Non-pigmented ciliary epithelial cell (primary cell): ENCODE data around the gene SVBP.

Source experiments
- DNase-seq: peaks from one replicate; pipeline ENCODE4 v3.0.0-alpha.2; 2010; ENCODE audit warnings: low read depth

The SVBP gene

GRCh38 chr1:42806171-42806570 is 11.0 kb downstream of the SVBP start:
- DNase-seq, result no peak

GRCh38 chr1:42801832-42802473 is 15.2 kb downstream of the SVBP start:
- DNase-seq, result no peak

- DNase-seq, result no peak
Observed at GRCh38 chr1:42797979-42798378, 19.2 kb downstream of the SVBP start.

DNA sequence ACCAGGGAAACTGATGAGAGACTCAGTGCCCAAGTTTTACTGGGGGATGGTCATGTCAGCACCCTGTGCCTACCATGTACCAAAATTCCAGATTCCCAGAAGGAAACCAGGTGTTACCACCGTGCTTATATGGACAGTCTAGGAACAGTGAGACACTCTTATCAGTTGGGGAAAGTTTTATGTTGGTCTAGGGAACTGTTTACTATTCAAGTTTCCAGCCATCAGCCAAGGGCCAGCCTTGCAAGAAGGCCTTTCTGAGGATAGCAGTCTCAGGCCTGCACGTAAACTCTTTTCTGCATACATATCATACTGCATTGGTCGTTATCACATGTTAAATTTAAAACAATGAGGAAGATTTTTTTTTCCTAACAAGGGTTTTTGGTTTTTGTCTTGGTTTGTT is 19.8 kb downstream of the SVBP start:
- DNase-seq, result no peak

DNA sequence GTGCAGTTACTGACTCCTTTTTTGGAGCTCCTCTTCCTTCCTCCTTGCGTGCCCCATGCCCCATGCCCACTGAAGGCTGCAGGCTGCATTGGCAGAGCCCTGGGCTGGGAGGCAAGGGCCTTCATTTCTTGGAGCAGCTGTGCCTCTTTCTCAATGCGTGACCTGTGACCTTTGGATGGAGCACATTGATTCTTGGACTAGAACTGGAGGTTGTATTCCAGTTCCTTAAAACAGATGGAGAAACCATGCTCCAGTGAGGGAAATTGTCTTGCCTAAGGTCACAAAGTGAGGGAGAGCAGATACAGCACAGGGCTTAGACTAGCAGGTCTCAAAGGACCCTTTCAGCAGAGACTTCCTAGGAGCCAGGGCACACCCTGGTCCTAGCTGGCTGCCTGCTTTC is 23.4 kb downstream of the SVBP start:
- no peak for DNase-seq

DNA sequence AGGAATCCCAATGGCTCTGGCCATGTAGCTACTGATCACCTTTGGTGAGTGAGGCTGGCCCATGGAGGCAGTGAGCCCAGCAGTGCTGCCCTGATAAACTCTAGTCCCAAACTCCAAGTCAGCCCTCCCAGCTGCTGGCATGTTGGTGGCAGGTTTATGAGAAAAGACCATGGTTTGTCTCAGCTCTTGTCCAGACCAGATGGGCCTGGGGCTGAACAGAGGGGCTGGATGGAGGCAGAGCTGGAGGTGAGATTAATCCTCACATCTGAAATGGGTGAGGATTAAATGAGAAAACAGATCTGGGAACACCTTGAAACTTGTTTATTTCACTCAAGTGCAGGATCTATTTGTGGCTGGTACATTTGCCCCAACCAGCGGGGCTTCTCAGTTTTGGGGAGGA is 29.2 kb downstream of the SVBP start:
- DNase-seq, result no peak

DNA sequence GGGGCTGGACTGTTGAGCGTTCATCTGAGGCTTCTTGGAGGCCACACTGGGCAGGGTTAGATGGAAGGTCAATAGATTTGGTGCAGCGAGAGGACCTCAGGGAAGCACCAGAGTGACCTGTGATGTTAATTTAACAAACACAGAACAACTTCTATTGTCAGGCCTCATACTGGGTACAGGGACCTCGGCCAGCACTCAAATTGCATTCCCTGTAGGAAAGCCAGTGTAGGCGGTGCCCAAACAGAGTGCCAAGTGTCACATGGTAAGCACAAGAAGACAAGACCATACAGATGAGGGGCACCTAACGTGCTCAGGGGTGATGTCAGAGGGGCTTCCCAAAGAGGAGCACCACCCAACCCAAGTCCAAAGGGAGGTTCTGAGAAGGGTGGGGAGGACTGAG is 31.1 kb downstream of the SVBP start:
- no peak for DNase-seq

DNA sequence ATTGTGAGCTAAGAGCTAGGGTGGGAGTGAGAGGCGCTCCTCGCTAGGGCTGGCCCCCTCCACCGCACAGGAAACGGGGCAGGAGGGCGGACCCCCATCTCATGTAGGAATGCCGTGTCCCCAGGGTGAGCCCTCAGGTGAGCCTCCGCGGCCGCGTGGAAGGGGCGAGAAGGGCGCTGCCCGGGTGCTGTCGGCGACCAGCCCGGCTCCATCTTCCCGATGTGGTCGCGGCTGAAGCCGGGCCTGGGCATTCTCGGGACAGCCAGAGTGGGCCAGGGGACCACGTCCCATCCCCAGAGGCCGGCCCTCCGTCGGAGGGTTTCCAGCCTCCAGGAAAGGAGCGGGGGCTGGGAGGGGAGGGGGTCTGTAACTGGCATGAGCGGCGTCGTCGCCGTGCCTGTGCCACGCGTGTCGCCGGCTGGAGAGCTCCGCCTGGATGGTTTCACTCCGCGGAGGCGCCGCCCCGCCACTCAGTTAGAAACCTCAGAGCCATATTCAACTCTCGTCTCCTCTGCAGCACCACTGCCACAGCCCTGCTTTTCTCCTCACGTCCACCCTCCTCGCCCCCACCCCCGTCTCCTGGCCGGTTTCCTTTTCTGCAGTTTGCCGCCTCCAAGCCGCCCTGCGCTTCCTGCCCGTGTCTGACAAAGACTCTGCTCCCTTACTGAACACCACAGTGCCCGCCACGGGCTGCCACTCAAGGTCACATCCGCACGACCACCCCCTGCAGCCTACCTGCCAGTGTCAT is 32.1 kb downstream of the SVBP start, which contains the start of gene TMEM269:
TMEM269 (plus strand) TSS at position 46 of the 748 bp plus-strand sequence. CDS start 4,903 bp downstream, outside the sequence.
- no peak for DNase-seq

- DNase-seq, result no peak
Observed at GRCh38 chr1:42784547-42784945, 32.7 kb downstream of the SVBP start.

GRCh38 chr1:42783092-42783491 is 34.1 kb downstream of the SVBP start:
- DNase-seq, result no peak

GRCh38 chr1:42780176-42780575 is 37.0 kb downstream of the SVBP start:
- DNase-seq, result no peak

DNA sequence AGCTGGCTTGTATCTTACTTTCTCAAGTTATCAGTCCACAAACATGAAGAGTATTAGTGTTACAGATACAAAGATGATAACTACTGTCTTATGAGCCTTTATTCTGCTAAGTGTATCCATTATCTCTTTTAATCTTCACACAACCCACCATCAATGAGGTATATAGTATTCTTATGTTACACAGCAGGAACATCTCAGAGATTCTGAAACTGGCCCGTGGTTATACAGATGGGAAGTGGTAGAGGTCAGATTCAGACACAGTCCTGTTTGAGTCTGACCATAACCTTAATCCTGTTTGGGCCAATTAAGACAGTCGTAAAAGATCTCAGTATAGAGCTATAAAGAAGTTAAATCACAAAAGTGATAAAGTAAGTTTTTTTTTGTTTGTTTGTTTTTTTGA is 37.5 kb downstream of the SVBP start:
- DNase-seq, result no peak

GRCh38 chr1:42777852-42778251 is 39.3 kb downstream of the SVBP start:
- DNase-seq, result no peak

DNA sequence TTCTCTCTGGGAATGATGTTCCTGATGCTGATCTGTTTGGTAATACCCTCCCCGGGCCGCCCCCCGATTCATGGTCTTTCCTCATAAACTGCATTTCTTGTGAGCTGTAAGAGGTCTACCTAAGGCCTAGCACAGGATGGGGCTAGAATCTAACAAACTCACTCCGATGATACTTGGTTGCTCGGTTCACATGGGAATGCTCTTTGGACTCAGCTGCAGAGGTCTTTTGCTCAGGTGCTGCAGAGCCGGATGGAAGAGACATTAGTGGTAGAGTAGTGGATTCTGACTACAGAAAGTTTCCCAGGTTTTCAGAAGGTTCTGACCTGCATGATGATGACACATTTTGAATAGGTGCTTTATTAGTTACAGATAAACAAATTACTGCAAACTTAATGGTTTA is 40.7 kb downstream of the SVBP start:
- DNase-seq, result no peak

DNA sequence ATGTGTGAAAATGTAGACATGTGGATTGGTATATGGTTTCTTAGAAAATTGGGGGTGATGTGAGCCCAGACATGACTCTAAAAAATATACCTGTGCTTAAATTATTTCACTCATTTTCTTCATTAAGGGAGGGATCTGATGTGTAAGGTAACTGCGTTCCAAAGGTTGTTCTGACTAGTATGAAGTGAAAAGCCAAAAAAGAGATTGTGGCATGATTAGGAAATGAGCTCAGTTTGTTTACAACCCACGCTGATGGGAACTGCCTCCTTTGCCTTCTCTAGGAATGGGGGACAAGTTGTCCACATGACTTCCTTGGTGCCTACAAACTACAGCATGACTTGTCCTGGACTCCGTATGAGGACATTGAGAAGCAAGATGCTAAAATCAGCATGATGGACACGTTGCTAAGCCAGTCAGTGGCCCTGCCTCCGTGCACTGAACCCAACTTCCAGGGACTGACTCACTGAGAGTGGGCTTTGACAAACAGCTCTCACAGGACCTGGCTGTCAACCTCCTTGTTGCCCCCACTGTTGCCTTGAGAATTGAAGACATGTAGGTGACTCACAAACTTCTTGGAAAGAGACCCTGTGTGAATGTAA is 42.2 kb downstream of the SVBP start:
- DNase-seq, result no peak

GRCh38 chr1:42773420-42773819 is 43.8 kb downstream of the SVBP start:
- DNase-seq, result no peak

GRCh38 chr1:42769811-42770210 is 47.4 kb downstream of the SVBP start:
- DNase-seq, result no peak

GRCh38 chr1:42768172-42768571 is 49.0 kb downstream of the SVBP start:
- no peak for DNase-seq

GRCh38 chr1:42767510-42768000 is 49.6 kb downstream of the SVBP start:
- no peak for DNase-seq

- peak; percentile 93 for DNase-seq
Observed at GRCh38 chr1:42766741-42767509, 50.3 kb downstream of the SVBP start, which contains the start of the genes C1orf50 and P3H1. C1orf50 (plus strand) TSS chr1:42767249; CDS start chr1:42767312, 63 bp downstream. P3H1 (minus strand) TSS chr1:42767028; CDS start chr1:42766971, 57 bp downstream.

- peak; percentile 59 for DNase-seq
Observed at GRCh38 chr1:42765832-42766740, 51.1 kb downstream of the SVBP start.
